Left hindlimb (tissue), 1 donor: ENCODE measurements around the gene CTLA4.

Experiments used
- DNase-seq: peaks from one replicate; pipeline ENCODE4 v3.0.0-alpha.2; 2018

CTLA4 gene

DNA sequence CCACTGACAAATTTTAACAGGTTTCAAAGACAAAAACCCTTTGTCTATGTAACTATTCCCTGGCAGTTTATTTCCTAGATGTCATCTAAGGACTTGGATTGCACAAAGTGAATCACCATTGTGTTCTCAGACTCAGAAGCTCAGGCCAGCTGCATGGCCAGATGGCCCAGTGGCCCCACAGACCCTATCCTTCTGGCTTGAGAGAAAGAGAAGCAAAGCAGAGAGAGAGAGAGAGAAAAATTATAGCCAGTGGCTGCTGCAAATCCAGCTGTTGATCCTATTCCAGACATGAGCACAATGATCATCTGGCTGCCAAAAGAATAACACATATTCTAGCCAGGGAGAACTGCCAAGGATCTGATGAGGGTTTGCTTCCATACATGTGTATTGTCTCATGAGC, 25.8 kb downstream of the CTLA4 start:
- DNase-seq: peak; percentile 85

DNA sequence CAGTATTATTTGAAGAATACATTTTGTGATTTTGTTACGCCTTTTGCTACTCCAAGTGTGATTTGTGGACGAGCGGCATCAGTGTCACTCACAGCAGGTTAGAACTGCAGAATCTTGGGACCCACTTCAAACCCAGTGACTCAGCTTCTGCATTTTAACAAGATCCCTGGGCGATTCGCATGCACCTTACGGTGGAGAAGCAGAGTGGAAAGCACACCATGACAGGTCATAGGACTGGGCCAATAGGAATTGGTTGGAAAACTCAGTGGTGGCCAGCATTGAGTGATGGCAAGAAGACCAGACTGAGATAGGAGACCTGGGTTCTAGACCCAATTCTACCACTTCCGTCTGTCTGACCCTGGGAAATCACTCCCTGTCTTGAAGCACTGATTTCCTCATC, 26.3 kb downstream of the CTLA4 start:
- no peak for DNase-seq

DNA sequence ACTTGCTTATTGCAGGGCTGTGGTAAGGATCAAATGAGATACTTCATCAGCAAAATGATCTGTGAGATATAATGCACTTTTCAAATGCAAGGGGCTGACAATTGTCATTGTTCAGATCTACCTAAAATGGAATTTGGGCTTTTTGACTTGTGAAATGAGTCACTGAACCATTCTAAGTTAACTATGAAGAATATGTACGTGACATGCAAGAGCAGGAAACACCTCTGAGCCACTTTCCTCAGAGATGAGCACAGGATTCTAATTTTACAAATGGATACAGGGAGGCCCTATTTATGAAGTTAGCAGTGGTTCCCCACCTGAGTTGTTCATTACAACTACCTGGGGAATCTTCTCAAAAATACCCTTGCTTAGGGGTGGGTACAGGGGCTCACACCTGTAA, 26.7 kb downstream of the CTLA4 start:
- no peak for DNase-seq

DNA sequence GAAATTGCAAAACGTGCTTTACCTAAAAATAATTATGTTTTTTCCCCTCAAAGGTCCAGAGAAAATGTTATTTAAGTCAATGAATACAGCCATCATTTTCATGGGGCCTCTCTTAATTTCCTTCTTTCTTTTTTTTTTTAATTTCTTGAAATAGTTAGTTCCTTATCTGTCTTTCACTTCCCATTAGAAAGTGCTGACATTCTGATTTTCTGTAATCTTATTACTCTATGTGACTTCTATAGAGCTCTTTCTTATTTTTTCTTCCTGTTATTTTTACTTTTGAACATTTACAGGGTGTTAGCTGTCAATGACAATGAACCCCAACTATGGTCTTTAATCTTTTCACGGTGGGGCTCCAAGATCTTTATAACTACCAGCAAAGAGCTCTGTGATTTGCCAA, 30.0 kb downstream of the CTLA4 start:
- no peak for DNase-seq

DNA sequence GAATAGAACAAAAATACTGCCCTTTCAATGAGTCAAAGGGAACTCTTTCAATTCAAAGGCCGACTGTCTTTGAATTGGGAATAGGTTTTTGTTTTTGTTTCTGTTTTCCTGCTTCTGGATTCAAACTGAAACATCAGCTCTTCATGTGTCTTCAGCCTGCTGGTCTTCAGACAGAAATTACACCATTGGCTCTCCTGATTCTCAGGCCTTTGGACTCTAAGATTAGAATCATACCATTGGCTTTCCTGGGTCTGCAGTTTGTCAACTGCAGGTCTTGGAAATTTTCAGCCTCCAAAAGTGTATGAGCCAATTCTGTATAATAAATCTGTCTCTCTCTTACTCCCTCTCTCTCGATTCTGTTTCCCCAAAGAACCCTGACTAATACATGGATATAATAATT, 31.1 kb downstream of the CTLA4 start:
- DNase-seq: no peak

DNA sequence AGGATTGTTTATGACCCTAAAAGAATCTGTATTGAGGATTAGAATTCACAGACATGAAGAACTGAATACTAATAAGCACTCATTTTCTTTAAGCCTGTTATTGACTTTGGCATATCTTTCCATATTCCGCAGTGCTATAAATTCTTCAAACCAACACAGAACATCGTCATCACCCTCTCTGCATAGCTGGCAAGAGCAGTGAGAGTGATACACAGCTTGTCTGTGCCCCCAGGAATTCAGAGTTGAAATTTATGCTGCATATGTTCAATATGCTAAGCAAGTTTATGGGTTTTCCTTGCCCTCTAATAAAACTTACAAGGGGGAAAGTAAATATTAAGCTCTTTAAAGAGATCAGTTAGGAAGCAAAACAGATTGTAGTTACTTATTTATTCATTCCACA, 32.7 kb downstream of the CTLA4 start:
- DNase-seq: no peak

DNA sequence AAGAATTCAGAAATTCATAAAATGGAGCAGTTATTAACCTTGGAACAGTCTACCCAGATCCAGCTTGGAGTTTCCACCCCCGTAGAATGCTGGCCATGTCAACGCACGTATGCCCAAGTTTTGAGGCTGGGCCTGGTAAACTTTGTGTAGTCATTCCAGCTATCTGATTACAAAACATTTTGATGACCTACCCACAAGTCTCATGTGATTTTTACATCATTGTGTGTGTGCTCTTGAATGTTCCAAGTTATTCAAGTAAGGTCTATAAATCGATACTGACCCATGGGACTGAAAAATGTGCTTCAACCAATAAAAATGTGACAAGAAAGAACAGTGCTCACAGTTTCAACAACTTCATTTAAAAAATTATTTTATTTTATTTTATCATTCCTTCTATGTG, 36.5 kb downstream of the CTLA4 start:
- DNase-seq: no peak

DNA sequence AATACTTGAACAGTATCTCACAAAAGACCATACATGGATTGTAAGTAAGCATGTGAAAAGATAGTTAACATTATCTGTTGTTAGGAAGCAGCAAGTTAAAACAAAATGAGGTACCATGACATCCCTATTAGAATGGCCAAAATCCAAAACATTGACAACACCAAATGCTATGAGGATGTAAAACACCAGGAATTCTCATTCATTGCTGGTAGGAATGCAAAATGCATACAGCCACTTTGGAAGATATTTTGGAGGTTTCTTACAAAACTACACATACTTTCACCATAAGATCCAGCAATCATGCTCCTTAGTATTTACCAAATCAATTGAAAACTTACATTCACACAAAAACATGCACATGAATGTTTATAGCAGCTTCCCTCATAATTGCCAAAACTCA, 38.1 kb downstream of the CTLA4 start:
- DNase-seq: no peak

DNA sequence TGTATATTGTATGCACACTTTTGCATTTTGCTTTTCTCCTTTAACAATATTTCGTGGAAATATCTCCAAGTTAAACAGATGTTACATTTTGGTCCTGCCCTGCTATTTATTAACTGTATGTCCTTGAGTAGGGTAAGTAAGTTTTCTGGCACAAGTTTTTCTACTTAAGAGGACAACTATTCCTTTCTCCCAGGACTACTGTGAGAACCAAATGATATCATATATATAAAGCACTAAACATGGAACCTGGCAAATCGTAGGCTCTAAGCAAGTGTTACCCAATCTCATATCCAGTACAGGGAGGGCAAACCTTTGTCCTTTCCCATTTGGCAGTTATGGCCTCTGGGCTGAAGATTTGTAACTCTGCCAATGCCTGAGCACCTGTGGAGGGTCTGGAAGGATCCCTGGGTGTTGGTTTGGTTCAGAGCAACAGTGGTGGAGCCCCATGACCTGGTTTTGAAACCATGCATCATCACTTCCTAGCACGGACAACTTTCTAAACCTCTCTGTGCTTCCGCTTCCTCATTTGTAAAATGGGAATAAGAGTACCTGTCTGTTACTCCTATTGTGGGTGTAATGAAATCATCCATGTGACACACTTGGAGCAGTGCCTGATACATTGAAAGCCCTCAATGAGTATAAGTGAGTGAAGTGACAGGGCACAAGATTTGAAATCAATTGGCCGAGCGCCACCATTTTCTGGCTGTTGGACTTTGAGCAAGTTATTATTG, 40.7 kb downstream of the CTLA4 start:
- no peak for DNase-seq

DNA sequence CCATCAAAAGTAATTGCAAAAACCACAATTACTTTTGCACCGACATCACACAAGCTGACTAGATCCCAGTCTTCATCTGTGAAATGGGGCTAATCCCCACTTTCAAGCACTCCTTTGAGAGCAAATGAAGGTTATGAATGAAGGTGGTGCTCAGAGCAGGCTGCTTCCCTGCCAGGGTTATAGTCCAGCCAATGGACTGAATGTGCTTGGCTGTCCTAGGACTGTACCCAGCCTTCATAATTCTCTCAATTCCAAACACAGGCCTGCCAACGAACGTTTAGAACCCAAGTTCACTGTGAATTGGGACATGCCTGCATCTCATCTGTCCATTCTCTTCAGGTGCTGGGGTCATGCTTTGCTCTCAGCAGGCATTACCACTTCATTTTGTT, 41.2 kb downstream of the CTLA4 start:
- DNase-seq: peak; percentile 36

DNA sequence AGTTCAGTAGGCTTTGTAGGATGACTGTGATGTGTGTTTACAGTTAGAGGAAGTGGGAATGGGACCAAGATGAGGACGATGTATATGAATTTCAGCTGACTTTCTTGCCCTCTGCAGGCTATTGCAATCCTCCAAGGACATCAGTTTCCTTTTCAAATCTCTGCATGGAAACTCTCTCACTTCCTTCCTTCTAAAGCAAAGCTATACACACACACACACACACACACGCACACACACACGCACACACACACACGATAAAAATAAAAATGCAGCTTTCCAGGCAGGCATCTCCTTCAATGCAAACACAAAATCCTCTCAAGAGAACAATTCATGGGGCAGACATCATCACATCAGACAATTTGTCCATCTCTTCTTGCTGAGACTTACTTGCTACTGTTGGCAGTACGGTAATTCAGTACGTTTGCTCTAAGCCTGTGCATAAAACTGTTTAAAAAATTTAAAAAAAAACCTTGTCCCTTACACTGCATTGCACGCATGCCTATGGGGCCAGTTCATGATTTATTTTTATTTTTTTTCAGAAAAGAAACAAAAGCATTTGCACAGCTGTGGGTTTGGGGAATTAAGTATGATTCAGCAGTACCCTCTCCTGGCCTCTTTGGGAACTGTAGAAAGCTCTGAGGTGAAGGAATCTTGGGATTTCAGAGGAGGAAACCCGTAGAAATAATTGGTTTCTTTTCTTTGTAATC, 41.8 kb downstream of the CTLA4 start:
- peak; percentile 66 for DNase-seq

DNA sequence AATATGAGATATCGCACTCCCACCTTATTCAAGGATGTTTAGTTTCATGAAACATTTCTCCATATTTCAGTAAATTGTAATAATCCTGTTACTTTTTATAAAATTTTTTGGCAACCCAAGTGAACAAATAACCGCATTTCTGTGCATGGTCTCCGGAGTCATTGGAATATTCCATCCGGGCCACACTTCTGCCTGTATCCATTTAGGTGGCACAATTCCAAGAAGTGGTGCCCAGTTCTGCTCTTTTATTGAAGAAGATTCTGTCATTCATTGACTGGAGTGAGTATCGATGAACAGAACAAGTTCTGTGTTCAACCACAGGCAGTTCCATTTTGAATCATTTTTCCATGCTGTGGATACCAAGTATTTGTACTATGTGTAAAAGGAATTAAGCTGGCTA, 42.4 kb downstream of the CTLA4 start:
- no peak for DNase-seq

DNA sequence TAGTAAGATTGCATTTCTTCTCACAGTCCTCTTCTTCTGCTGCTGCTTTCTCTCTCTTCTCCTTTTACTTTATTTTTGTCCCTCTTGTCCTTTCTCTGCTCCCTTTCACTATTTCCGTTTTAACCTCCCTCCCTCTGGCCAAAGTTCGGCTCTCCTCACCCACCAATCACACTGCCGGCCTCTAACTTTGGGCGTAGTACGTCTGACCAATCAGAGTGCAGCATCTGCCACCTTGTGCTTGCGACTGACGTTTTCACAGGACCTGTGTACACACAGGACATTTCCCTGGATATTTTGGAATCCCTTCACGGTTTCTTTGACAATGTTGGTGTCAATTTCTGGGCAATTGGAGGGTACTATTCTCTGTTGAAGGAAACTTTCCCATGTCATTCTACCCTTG, 46.4 kb downstream of the CTLA4 start:
- DNase-seq: no peak

DNA sequence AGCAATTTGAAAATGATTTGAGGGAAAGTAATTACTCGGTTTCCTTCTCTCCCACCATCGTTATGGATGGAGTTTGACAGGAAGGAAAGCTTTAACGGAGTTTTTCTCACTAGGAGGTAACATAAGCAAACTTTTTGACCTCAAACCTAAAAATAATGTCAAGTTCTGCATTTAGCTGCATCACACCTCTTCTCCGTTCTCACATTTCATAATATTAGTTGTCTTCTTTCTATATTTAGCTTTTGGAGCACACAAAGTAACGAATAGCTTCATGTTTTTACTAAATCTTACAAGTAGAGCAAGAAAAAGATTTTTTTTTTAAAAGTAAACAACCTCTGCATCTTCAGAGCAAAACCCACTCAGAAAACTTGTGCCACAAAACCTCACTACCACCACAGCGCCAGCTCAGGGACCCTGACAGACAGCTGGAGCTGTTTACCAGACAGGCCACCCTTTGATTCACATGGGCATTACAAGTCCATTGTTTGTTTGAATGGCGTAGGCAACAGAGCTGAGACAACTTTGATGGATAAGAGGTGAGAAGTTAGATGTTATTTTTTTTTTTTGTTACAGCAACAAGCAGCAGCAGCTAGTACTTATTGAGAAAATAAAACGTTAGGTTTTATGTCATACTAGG, 47.1 kb downstream of the CTLA4 start:
- no peak for DNase-seq

DNA sequence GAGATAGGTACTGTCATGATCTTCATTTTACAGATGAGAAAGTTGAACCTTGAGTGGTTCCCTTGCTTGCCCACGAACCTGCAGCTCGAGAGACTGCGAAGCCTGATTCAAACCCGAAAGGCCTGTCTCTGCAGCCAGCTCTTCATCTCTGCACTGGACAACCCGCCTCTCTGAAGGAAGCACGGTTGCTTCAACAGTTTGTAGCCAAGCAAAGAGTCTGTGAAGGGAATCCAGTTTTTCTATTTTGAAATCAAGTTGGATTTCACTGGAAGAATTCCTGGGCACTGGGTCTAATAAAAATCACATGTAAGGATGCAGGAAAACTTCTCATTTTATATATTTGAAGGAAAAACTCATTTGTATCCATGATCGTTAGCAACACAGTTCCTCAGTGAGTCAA, 47.7 kb downstream of the CTLA4 start:
- no peak for DNase-seq

DNA sequence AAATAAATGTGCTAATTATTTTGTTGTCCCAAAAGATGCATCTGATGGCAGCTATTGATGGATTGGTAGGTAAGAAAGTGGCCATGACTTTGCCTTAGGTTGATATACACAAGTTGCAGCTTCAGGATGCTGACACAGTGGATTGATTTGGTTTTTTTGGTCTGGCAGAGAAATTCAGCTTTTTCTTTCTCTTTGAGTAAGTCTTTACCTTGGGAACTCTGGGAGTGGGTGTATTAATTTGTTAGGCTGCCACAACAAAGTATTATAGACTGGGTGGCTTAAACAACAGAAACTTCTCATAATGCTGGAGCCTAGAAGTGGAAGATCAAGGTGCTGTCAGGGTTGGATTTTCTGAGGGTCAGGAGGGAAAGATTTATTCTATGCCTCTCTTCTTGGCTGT, 49.2 kb downstream of the CTLA4 start:
- DNase-seq: no peak

DNA sequence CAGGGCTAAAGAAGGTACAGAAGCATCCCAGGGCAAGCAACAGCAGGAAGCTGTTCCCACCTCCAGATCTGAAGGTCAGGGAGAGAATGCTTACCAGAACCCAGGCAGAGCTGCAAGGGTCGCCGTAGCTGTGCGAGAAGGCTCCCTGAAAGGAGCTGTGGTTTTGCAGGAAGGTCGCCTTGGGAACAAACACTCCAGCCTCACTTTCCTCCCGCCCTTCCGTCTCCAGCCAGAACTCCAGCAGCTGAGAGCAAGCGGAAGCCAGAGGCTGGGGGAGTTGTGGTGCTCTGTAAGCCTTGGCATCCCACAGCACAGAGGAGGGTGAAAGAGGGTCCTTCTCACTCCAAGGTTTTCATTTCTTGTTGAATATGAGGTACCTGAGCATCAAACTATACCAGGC, 50.7 kb downstream of the CTLA4 start:
- DNase-seq: peak; percentile 46

DNA sequence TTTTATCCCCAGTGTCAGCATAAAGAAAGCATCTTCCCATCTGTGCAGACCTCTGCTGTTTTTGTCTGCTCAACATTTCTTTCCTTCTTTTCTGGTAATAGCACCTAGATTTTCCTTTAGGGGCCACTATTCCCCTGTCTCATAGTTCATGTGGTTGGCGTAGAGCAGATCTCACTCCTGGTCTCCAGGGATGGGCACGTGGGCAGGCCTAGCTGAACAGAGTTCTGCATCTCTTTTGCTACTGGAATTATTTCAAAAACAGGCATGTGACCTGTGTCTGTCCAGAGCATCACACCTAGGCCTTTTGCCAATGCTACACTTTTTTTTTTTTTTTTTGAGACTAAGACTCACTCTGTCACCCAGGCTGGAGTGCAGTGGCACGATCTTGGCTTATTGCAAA, 51.3 kb downstream of the CTLA4 start:
- DNase-seq: no peak
